Measurements from ENCODE around the gene OLFM2.

GRCh38 chr19:9819596-9819909 lies 116.8 kb downstream of the OLFM2 start:
- TF ChIP-seq YY1 (IDR thresholded peaks at IDR 0.05; ENCODE audit: insufficient read depth, insufficient read length) = no peak
- TF ChIP-seq ZNF274 (IDR thresholded peaks at IDR 0.05; ENCODE audit: low read depth, low read length) = no peak
